ENCODE data around the gene GGN. TPM values are rescaled to one million over a fixed set of nuclear protein-coding genes. Genes with fewer than 3 reads are reported as not detected.

The GGN gene
- total RNA-seq, 1 donor from 2014 or later, result 0.86 TPM

Other genes starting within 250 kb of the GGN start
- gene DPF1, start 163.8 kb downstream of the GGN start, total RNA-seq, result not detected
- 98.6 TPM for gene PPP1R14A, start 131.7 kb downstream of the GGN start, total RNA-seq
- 286 TPM for gene SPINT2, start 123.5 kb downstream of the GGN start, total RNA-seq
- 129 TPM for gene C19orf33, start 83.8 kb downstream of the GGN start, total RNA-seq
- 25.1 TPM for gene YIF1B, start 72.1 kb downstream of the GGN start, total RNA-seq
- gene KCNK6, start 68.2 kb downstream of the GGN start, total RNA-seq, result 4.8 TPM
- 11.9 TPM for gene CATSPERG, start 52.2 kb downstream of the GGN start, total RNA-seq
- gene PSMD8, start 13.5 kb downstream of the GGN start, total RNA-seq, result 139 TPM
- 2.1 TPM for gene SPRED3, start 663 bp upstream of the GGN start, total RNA-seq
- gene FAM98C, start 15.1 kb upstream of the GGN start, total RNA-seq, result 23.8 TPM
- gene RASGRP4, start 38.2 kb upstream of the GGN start, total RNA-seq, result 1.7 TPM
- gene RYR1, start 45.7 kb upstream of the GGN start, total RNA-seq, result 3.4 TPM
- 9.0 TPM for gene MAP4K1, start 229.9 kb upstream of the GGN start, total RNA-seq
- 322 TPM for gene EIF3K, start 231.2 kb upstream of the GGN start, total RNA-seq